ENCODE results near the gene PCOLCE2. TPM values are rescaled to one million over a fixed set of nuclear protein-coding genes. Genes with fewer than 3 reads are reported as not detected.

The PCOLCE2 gene
- total RNA-seq, 3 donors from 2014 or later (not counting 1 experiment from before 2014, with no cell fraction given), result not detected

DNA sequence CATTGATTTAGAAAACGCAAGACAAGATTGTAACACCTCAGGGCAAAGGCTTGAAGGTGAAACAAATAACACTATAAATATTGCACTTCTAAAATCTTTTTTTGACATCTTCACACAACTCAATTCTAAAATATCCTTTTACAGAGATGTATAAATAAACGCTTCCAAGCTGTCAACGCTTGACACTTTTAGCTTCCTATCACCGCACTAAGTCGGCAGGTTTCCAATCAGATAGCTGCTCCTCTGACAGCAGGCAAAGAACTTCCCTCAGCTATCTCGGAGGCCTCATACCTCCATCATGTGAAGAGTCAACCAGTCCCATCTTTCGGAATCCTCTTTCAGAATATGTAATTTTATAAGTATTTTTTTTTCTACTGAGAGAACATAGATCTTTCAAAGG, 71.0 kb downstream of the PCOLCE2 start:
- no peaks in the 10 kb centered on the region for H3K4me1 ChIP-seq (ENCODE audit: control insufficient read depth, insufficient read depth, low read length)
- 86% methylated on average over 6 of the region's 7 CpGs for WGBS (ENCODE audit: insufficient coverage)
- Mint-ChIP-seq H3K27ac (no peak overlapping the region), H3K4me3 (no peak overlapping the region), H3K4me1 (no peaks in the 10 kb centered on the region), H3K27me3 (ENCODE audit: low read depth in 2 of 2) (peaks cover 14 to 34% of the 10 kb centered on the region in 2 donors), H3K9me3 (no peaks in the 10 kb centered on the region), H3K36me3 (no peaks in the 10 kb centered on the region)
- no peaks in the 10 kb centered on the region for H3K36me3 ChIP-seq (ENCODE audit: control insufficient read depth, insufficient read depth, low read length)
- H3K27ac ChIP-seq (ENCODE audit: low read length), result no peak overlapping the region
- no peak for DNase-seq
- ATAC-seq, result no peak
- intact Hi-C loops (cut with micrococcal nuclease), result no loop called here
- H3K27me3 ChIP-seq (ENCODE audit: control insufficient read depth, insufficient read depth, low read length), result no peaks in the 10 kb centered on the region
- no peak for TF ChIP-seq CTCF (IDR thresholded peaks at IDR 0.05)
- no peak overlapping the region for H3K4me3 ChIP-seq (ENCODE audit: low read length)
- H3K9me3 ChIP-seq (ENCODE audit: control insufficient read depth, insufficient read depth, low read length), result no peaks in the 10 kb centered on the region

DNA sequence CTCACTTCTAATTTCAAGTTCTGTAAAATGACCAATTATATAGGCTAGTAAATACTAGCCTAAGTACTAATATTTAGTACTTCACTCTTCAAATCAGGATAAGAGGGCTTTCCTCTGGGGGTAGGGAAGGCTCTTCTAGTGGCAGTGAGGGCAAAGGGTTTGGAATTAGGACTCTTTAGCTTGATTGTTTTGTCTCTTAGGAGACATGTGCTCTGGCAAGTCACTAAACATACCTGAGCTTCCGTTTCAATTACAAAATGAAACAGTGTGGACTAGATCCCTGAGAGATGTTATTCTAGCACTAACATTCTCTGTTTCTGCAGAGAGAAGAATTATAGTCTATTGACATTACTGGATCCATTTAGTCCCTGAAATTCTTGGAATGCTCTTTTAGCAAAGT, 71.5 kb downstream of the PCOLCE2 start:
- Histone ChIP-seq H3K27me3 (ENCODE audit: control insufficient read depth, insufficient read depth, low read length) (no peaks in the 10 kb centered on the region), H3K27ac (ENCODE audit: low read length) (no peak overlapping the region), H3K4me3 (ENCODE audit: low read length) (no peak overlapping the region), H3K9me3 (ENCODE audit: control insufficient read depth, insufficient read depth, low read length) (no peaks in the 10 kb centered on the region), H3K4me1 (ENCODE audit: control insufficient read depth, insufficient read depth, low read length) (no peaks in the 10 kb centered on the region), H3K36me3 (ENCODE audit: control insufficient read depth, insufficient read depth, low read length) (no peaks in the 10 kb centered on the region)
- 86% methylated on average over 1 of the region's 1 CpG for whole genome bisulfite sequencing (ENCODE audit: insufficient coverage)
- intact Hi-C loops (cut with micrococcal nuclease), result no loop called here
- no peak for DNase-seq
- Mint-ChIP-seq H3K36me3 (no peaks in the 10 kb centered on the region), H3K27me3 (ENCODE audit: low read depth in 2 of 2) (peaks cover 14 to 38% of the 10 kb centered on the region in 2 donors), H3K9me3 (no peaks in the 10 kb centered on the region), H3K4me3 (no peak overlapping the region), H3K27ac (no peak overlapping the region), H3K4me1 (no peaks in the 10 kb centered on the region)
- no peak for TF ChIP-seq CTCF (IDR thresholded peaks at IDR 0.05)
- no peak for ATAC-seq

- WGBS (ENCODE audit: insufficient coverage), result 87% methylated on average over 6 of the region's 6 CpGs
- no peaks in the 10 kb centered on the region for H3K36me3 Mint-ChIP-seq
- H3K27me3 ChIP-seq (ENCODE audit: control insufficient read depth, insufficient read depth, low read length), result no peaks in the 10 kb centered on the region
- intact Hi-C loops (cut with micrococcal nuclease), result no loop called here
- no peak overlapping the region for H3K4me3 Mint-ChIP-seq
- no peak for TF ChIP-seq CTCF (IDR thresholded peaks at IDR 0.05)
- H3K27ac ChIP-seq (ENCODE audit: low read length), result no peak overlapping the region
- H3K4me3 ChIP-seq (ENCODE audit: low read length), result no peak overlapping the region
- no peaks in the 10 kb centered on the region for H3K36me3 ChIP-seq (ENCODE audit: control insufficient read depth, insufficient read depth, low read length)
- H3K27me3 Mint-ChIP-seq (ENCODE audit: low read depth in 2 of 2), result peaks cover 15 to 43% of the 10 kb centered on the region in 2 donors
- no peak overlapping the region for H3K27ac Mint-ChIP-seq
- DNase-seq (no peak), ATAC-seq (no peak)
- no peaks in the 10 kb centered on the region for H3K4me1 ChIP-seq (ENCODE audit: control insufficient read depth, insufficient read depth, low read length)
- H3K9me3 Mint-ChIP-seq, result no peaks in the 10 kb centered on the region
- no peaks in the 10 kb centered on the region for H3K9me3 ChIP-seq (ENCODE audit: control insufficient read depth, insufficient read depth, low read length)
- no peaks in the 10 kb centered on the region for H3K4me1 Mint-ChIP-seq
Observed at GRCh38 chr3:142815803-142816202, 73.1 kb downstream of the PCOLCE2 start.

GRCh38 chr3:142809259-142809658, 79.6 kb downstream of the PCOLCE2 start:
- no peak for DNase-seq
- H3K27ac Mint-ChIP-seq, result no peak overlapping the region
- no peaks in the 10 kb centered on the region for H3K9me3 ChIP-seq (ENCODE audit: control insufficient read depth, insufficient read depth, low read length)
- no peaks in the 10 kb centered on the region for H3K36me3 Mint-ChIP-seq
- intact Hi-C loops (cut with micrococcal nuclease), result no loop called here
- no peaks in the 10 kb centered on the region for H3K9me3 Mint-ChIP-seq
- H3K36me3 ChIP-seq (ENCODE audit: control insufficient read depth, insufficient read depth, low read length), result no peaks in the 10 kb centered on the region
- TF ChIP-seq CTCF (IDR thresholded peaks at IDR 0.05), result no peak
- H3K4me1 Mint-ChIP-seq, result peaks cover 0 to 6% of the 10 kb centered on the region in 2 donors
- no peaks in the 10 kb centered on the region for H3K27me3 ChIP-seq (ENCODE audit: control insufficient read depth, insufficient read depth, low read length)
- no peak overlapping the region for H3K4me3 Mint-ChIP-seq
- H3K4me1 ChIP-seq (ENCODE audit: control insufficient read depth, insufficient read depth, low read length), result no peaks in the 10 kb centered on the region
- WGBS (ENCODE audit: insufficient coverage), result 87% methylated on average over 3 of the region's 3 CpGs
- H3K27ac ChIP-seq (ENCODE audit: low read length), result no peak overlapping the region
- peaks cover 16 to 20% of the 10 kb centered on the region in 2 donors for H3K27me3 Mint-ChIP-seq (ENCODE audit: low read depth in 2 of 2)
- H3K4me3 ChIP-seq (ENCODE audit: low read length), result no peak overlapping the region
- no peak for ATAC-seq

Measured in natural killer cell (primary cell).